HL-60 (cell line): Measurements from ENCODE around the gene GPATCH1.

Experiments used
- DNase-seq, 2 experiments: peaks; one replicate each; pipeline ENCODE4 v3.0.0-alpha.2; 2010 to 2020; ENCODE audit warnings: low read depth in 1 of 2, low spot score in 1 of 2
- H3K27ac ChIP-seq: fragments of 250-450 bp; sonication (Bioruptor Pico); replicated peaks from 2 replicates; pipeline ENCODE4 v1.5.1; 2020; ENCODE audit warnings: mild to moderate bottlenecking, moderate library complexity
- H3K27me3 ChIP-seq: fragments of 250-450 bp; sonication (Bioruptor Pico); 2 replicates; pipeline ENCODE4 v1.5.1; 2021; ENCODE audit warnings: mild to moderate bottlenecking, moderate library complexity; ENCODE audit not compliant: insufficient read depth, poor library complexity, severe bottlenecking
- H3K4me3 ChIP-seq: replicated peaks from 2 replicates; pipeline ENCODE4 v1.5.1; 2011; ENCODE audit warnings: mild to moderate bottlenecking, control low read depth, low read length; ENCODE audit not compliant: insufficient read depth
- GABPA ChIP-seq: IDR thresholded peaks from 2 replicates; pipeline ENCODE4 v1.6.1; 2012; ENCODE audit warnings: low read depth
- POLR2AphosphoS5 ChIP-seq: IDR thresholded peaks from 2 replicates; pipeline ENCODE4 v1.6.1; 2012; ENCODE audit warnings: low read depth
- SPI1 ChIP-seq: IDR thresholded peaks from 2 replicates; pipeline ENCODE4 v1.6.1; 2012; ENCODE audit warnings: low read depth, mild to moderate bottlenecking, borderline replicate concordance
- TF ChIP-seq, protein P1 (sequence below): IDR thresholded peaks from 2 replicates; pipeline ENCODE4 v1.6.1; 2012; ENCODE audit warnings: low read depth; ENCODE audit not compliant: insufficient replicate concordance
- TF ChIP-seq, protein P2 (sequence below): IDR thresholded peaks from one replicate; pipeline ENCODE4 v1.5.1; 2011; ENCODE audit warnings: low read length, control low read depth, inconsistent platforms; ENCODE audit not compliant: insufficient read depth

GPATCH1 gene

DNA sequence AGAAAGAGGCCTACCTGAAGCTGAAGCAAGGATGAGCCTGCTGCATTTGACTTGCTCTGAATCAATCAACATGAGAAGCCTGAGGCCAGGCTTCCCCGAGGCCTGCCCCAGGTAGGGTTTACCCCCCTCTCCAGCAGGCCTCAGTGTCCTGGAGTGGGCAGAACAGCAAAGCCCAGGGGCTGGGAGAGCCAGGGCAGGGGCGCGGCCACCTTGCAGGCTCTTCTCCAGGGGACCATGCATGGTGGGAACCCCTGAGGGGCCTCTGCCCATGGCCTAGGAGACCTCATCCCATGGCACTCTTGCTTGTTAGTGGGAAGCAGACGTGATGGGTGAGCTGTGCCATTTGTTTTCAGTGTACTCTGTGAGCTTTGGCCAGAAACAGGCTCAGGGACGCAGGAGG, 93.2 kb downstream of the GPATCH1 start:
- Histone ChIP-seq H3K27ac (no peak overlapping the region), H3K4me3 (no peak overlapping the region), H3K27me3 (no peaks in the 10 kb centered on the region)
- DNase-seq = no peak
- TF ChIP-seq POLR2AphosphoS5 (no peak), GABPA (no peak), SPI1 (no peak)
- TF ChIP-seq, protein P1, sequence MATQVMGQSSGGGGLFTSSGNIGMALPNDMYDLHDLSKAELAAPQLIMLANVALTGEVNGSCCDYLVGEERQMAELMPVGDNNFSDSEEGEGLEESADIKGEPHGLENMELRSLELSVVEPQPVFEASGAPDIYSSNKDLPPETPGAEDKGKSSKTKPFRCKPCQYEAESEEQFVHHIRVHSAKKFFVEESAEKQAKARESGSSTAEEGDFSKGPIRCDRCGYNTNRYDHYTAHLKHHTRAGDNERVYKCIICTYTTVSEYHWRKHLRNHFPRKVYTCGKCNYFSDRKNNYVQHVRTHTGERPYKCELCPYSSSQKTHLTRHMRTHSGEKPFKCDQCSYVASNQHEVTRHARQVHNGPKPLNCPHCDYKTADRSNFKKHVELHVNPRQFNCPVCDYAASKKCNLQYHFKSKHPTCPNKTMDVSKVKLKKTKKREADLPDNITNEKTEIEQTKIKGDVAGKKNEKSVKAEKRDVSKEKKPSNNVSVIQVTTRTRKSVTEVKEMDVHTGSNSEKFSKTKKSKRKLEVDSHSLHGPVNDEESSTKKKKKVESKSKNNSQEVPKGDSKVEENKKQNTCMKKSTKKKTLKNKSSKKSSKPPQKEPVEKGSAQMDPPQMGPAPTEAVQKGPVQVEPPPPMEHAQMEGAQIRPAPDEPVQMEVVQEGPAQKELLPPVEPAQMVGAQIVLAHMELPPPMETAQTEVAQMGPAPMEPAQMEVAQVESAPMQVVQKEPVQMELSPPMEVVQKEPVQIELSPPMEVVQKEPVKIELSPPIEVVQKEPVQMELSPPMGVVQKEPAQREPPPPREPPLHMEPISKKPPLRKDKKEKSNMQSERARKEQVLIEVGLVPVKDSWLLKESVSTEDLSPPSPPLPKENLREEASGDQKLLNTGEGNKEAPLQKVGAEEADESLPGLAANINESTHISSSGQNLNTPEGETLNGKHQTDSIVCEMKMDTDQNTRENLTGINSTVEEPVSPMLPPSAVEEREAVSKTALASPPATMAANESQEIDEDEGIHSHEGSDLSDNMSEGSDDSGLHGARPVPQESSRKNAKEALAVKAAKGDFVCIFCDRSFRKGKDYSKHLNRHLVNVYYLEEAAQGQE = no peak
- TF ChIP-seq, protein P2, sequence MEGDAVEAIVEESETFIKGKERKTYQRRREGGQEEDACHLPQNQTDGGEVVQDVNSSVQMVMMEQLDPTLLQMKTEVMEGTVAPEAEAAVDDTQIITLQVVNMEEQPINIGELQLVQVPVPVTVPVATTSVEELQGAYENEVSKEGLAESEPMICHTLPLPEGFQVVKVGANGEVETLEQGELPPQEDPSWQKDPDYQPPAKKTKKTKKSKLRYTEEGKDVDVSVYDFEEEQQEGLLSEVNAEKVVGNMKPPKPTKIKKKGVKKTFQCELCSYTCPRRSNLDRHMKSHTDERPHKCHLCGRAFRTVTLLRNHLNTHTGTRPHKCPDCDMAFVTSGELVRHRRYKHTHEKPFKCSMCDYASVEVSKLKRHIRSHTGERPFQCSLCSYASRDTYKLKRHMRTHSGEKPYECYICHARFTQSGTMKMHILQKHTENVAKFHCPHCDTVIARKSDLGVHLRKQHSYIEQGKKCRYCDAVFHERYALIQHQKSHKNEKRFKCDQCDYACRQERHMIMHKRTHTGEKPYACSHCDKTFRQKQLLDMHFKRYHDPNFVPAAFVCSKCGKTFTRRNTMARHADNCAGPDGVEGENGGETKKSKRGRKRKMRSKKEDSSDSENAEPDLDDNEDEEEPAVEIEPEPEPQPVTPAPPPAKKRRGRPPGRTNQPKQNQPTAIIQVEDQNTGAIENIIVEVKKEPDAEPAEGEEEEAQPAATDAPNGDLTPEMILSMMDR = no peak

DNA sequence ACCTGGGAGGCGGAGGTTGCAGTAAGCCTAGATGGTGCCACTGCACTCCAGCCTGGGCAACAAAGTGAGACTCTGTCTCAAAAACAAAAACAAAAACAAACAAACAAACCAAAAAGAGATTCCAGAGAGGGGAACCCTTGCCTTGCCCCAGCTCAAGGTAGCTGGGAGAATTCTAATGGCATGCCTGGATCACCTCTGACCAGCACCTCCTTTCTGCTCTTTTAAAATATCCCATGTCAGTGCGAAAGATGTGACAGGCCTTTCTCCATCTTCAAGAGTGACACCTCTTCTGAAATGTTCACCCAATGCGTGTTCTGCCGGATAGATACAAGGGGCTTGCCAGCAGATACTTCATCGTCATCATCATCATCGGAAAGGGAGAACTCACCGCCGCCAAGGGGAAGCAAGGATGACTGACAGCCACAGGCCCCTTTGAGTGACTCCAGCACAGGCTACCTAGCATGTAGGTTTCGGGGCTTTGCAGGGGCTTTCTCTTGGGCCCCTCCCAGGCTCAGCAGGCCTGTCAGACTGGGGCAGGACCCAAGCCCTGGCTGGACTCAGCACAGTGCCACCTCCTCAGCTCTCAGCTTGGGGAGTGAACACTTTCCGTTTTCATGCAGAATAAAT, 94.3 kb downstream of the GPATCH1 start:
- no peak for DNase-seq
- TF ChIP-seq, protein P1 = no peak
- TF ChIP-seq, protein P2 = no peak
- TF ChIP-seq GABPA (no peak), SPI1 (no peak), POLR2AphosphoS5 (no peak)
- peak overlapping the region; percentile 92; the same call in 1 of the 2 replicates for H3K27ac ChIP-seq
- H3K27me3 ChIP-seq = no peaks in the 10 kb centered on the region
- H3K4me3 ChIP-seq = peak overlapping the region; percentile 61

DNA sequence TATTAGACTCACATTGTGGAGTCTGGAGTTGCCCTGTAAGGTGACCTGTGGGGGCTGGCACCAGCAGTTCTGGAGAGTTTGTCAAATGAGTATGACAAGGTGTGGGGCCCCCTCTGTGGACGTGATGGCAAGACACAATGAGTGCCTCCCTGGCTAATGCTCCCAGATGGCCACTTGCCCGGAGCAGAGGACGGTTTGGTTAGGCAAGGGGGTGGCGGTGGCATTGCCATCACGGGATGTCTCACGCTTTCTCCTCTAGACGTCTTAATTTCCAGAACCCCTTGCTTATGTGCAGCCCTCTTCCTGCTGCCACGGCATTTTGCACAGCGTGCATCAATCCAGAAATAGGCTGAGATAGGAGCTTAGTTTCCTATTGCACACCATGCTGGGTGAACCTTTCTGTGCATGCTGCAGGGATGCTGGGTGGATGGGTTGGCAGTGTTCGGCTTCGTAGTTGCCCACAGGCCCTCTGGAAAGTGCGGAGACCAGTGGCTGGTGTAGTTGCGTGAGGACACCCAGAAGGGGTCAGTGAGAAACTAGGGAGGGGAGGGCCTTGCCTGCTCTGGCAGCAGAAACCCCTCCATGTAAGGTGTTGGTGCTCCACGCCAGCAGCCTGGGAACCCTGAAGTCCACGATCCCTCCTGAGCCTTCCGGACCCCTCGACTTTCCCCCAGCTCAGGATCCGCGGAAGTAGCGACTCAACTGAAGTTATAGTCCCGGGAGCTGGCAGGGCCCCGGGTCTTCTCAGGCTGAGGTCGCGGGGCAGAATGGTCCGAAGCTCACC, 95.1 kb downstream of the GPATCH1 start:
- TF ChIP-seq POLR2AphosphoS5 = peak; percentile 36; the same call in 1 of the 2 replicates
- TF ChIP-seq SPI1 = no peak
- TF ChIP-seq, protein P2 = no peak
- TF ChIP-seq, protein P1 = no peak
- no peak for TF ChIP-seq GABPA
- DNase-seq = peak in 1 of 2 experiments; percentile 36
- Histone ChIP-seq H3K4me3 (peak overlapping the region; percentile 61), H3K27ac (peak overlapping the region; percentile 92), H3K27me3 (no peaks in the 10 kb centered on the region)
